LNCaP clone FGC (cell line): ENCODE measurements around the gene TAF5.

Source experiments
- DNase-seq: peaks from one replicate; pipeline ENCODE4 v3.0.0-alpha.2; 2011; ENCODE audit warnings: low read depth
- H3K4me3 ChIP-seq: 2 replicates; pipeline ENCODE4 v1.5.1; 2011; ENCODE audit warnings: mild to moderate bottlenecking, low read depth, low read length, control low read depth
- TF ChIP-seq, protein P1 (sequence below): IDR thresholded peaks from 2 replicates; pipeline ENCODE4 v1.5.1; 2012; ENCODE audit warnings: mild to moderate bottlenecking; ENCODE audit not compliant: control insufficient read depth, insufficient read depth; ENCODE audit errors: extremely low read depth

Gene TAF5

DNA sequence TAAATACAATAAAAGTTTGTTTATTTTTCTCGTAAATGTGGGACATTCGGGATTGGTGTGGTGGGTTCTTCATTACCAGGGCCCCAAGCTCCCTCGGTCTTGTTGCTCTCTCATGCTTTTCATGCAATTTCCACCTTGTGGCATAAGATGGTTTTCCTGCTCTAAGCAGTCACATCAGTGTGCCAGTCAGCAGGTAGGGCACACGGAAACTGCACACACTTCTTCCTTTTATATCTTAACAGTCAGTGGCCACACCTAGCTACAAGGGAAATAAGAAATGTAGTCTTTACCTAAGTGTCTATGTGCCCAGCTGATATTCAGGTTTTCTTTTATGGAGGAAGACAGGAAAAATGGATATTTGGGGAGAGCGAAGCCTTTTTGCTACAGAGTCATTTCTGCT, 6.5 kb downstream of the TAF5 start:
- DNase-seq, result no peak
- TF ChIP-seq, protein P1, sequence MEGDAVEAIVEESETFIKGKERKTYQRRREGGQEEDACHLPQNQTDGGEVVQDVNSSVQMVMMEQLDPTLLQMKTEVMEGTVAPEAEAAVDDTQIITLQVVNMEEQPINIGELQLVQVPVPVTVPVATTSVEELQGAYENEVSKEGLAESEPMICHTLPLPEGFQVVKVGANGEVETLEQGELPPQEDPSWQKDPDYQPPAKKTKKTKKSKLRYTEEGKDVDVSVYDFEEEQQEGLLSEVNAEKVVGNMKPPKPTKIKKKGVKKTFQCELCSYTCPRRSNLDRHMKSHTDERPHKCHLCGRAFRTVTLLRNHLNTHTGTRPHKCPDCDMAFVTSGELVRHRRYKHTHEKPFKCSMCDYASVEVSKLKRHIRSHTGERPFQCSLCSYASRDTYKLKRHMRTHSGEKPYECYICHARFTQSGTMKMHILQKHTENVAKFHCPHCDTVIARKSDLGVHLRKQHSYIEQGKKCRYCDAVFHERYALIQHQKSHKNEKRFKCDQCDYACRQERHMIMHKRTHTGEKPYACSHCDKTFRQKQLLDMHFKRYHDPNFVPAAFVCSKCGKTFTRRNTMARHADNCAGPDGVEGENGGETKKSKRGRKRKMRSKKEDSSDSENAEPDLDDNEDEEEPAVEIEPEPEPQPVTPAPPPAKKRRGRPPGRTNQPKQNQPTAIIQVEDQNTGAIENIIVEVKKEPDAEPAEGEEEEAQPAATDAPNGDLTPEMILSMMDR, result no peak
- no peak overlapping the region for H3K4me3 ChIP-seq

DNA sequence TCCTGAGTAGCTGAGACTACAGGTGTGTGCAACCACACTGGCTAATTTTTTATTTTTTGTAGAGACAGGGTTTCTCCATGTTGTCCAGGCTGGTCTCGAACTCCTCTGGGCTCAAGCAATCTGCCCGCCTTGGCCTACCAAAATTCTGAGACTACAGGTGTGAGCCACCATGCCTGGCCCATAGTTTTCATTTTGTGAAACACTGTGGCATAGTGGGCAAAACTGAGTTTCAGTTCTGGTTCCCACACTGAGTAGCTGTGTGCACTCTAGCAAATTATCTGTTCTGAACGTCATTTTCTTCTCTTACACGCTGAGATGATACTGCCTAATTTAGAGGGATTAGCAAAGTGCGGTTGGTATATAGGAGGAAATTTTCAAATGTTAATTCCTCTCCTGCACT, 15.0 kb downstream of the TAF5 start:
- no peak overlapping the region for H3K4me3 ChIP-seq
- DNase-seq, result no peak
- TF ChIP-seq, protein P1, result no peak

DNA sequence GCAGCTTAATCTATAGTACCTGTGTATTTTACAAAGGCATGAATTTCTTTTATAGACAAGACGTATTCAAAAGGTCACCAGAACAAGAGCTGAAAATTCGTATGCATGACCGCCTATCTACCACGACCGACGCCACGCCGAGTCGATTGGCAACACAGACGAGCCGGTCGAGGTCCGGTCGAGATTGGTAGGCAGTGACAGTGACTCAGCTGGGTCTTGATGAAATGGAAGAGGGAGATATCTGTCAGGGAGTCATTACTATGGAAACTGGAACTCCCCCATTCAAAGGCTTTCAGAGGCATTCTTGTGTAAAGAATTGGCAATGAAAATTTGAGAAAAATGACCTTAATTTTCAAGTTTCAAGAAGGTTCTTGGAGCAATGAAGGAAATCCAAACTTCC, 26.4 kb downstream of the TAF5 start:
- DNase-seq, result no peak
- no peak overlapping the region for H3K4me3 ChIP-seq
- TF ChIP-seq, protein P1, result no peak

DNA sequence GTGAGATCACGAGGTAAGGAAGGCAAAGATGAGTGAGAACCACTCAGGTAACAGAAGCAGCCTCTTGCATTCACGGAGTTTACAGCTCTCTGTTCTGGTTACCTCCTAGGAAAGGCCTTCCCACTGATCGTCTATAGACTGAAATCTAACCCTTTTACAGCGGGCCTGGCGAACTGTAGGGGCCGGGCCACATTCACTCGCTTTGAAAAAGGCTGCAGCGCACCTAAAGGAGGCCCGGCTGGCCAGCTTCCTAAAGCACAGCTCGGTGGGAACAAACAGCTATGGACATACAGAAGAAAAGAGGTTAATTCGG, 27.9 kb downstream of the TAF5 start:
- H3K4me3 ChIP-seq, result peak overlapping the region; percentile 95
- TF ChIP-seq, protein P1, result no peak
- no peak for DNase-seq

DNA sequence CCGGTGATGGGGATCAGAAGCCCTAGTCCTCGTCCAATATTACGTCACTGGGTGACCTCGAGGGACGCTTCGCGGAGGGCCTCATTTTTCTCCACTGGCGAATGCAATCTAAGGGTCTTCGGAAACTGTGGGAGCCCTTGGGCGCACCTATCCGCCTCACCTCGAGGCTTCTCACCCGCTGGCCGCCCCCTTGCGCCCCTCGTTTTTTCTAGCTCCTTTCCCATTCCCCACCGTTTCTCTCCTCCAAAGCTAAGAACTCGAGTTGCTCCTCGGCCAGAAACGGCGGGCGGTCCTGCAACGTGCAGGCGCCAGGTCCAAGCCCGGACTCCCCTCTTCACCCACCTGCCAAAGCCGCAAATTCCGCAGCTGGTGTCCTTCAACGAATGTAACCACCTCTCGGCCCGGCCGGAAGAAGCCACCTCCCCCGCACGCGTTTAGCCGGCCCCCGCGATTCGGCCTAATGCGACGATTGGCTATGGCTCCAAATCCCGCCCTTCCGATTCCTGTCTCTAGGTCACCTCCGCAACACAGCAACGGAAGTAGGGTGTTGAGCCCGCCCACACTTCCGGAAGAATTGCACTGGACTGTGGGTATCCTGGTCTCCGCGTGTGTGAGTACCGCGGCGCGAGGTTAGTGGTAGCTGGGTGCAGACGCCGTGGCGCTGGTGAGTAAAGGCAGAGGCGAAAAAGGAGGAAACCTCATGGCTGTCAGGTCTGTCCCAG, 28.5 kb downstream of the TAF5 start, which contains the start of the genes ATP5MK and PDCD11:
Gene ATP5MK, minus strand, starts transcription at position 409 of the 722 bp plus-strand sequence. CDS start 4,018 bp downstream, outside the sequence.
Gene PDCD11, plus strand, starts transcription at position 560 of the 722 bp plus-strand sequence. CDS start 1,801 bp downstream, outside the sequence.
- peak; percentile 97 for DNase-seq
- TF ChIP-seq, protein P1, result peak; percentile 39
- H3K4me3 ChIP-seq, result peak within 1 kb of the TSS; percentile 95

DNA sequence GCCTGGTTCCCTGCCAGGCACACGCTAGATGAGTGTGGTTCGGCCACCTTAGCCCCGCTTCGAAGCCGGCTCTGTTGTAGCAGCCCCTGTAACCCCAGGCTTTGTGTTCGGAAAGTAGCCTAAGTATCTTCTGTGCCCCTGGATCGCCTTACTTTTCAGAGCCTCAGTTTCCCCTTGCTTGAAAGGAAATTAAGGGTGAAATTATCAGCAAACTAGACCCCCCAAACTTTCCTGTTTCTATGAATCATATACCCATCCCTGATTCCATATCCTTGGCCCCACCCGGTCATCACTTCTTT, 29.0 kb downstream of the TAF5 start:
- no peak for DNase-seq
- peak overlapping the region; percentile 95 for H3K4me3 ChIP-seq
- TF ChIP-seq, protein P1, result no peak

DNA sequence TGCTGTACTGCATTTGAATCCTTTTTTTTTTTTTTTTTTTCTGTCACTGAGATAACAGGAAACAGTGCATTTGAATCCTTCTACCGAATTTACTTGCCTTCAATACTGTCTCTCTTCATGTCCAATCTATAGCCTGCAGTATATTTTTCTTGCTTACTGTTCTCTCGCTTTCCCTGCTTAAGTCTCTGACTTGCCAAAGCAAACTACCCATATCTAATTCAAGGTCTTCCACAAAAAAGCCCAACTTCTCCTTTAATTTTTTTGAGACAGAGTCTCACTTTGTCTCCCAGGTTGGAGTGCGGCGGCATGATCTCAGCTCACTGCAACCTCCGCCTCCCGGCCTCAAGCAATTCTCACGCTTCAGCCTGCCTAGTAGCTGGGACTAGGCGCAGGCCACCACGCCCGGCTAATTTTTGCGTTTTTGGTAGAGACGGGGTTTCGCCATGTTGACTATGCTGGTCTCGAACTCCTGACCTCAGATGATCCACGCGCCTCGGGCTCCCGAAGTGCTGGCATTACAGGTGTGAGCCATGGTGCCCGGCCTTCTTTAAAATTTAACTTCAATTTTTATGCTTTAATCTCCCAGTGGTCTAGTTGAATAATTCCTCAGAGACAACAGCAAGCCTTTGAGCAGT, 29.5 kb downstream of the TAF5 start:
- no peak for DNase-seq
- TF ChIP-seq, protein P1, result no peak
- H3K4me3 ChIP-seq, result peak overlapping the region; percentile 95
